Measurements from ENCODE around the gene XXYLT1. TPM values are rescaled to one million over a fixed set of nuclear protein-coding genes. Genes with fewer than 3 reads are reported as not detected.

Gene XXYLT1
- total and polyA plus RNA-seq, 2 of the 8 experiments (the other 6 are each of a cell fraction or from before 2014, with no cell fraction given), result 18.9 to 23.8 TPM

GRCh38 chr3:195083659-195084058 lies 187.3 kb downstream of the XXYLT1 start:
- FAIRE-seq (no peak), DNase-seq (ENCODE audit: low read depth in 1 of 2, low spot score in 2 of 2) (no peak)
- Histone ChIP-seq H3K14ac (ENCODE audit: insufficient read length) (no peak overlapping the region), H3K9ac (replicated peaks in 1 of 4; ENCODE audit: extremely low read depth in 1 of 4, low read depth in 3 of 4, low read length in 3 of 4) (no peak overlapping the region), H2AK5ac (ENCODE audit: low read depth, low read length) (no peak overlapping the region), H4K5ac (ENCODE audit: insufficient read length, low read depth, low read length) (no peak overlapping the region), H3K18ac (ENCODE audit: extremely low read depth, low read length) (no peak overlapping the region), H3K4ac (replicated peaks; ENCODE audit: insufficient read length, low read depth, low read length) (no peak overlapping the region), H3K27ac (ENCODE audit: low read depth, low read length) (no peak overlapping the region), H3K79me1 (ENCODE audit: low read depth, low read length) (peaks cover 4% of the 10 kb centered on the region), H4K91ac (replicated peaks; ENCODE audit: insufficient read length, low read length) (no peak overlapping the region), H3K23ac (ENCODE audit: insufficient read length) (no peak overlapping the region), H3K27me3 (replicated peaks in 1 of 4; ENCODE audit: control insufficient read depth in 3 of 4, extremely low read depth in 1 of 4, insufficient read depth in 3 of 4, low read length in 3 of 4) (no peaks in the 10 kb centered on the region; a peak in 1 of 7 replicates), H3K79me2 (ENCODE audit: control insufficient read depth in 1 of 2, insufficient read depth in 2 of 2, low read length in 2 of 2) (peaks cover 0 to 2% of the 10 kb centered on the region in 2 experiments; a peak in 1 of 4 replicates), H3K56ac (replicated peaks; ENCODE audit: insufficient read length, low read depth, low read length) (no peak overlapping the region), H2AFZ (ENCODE audit: low read length) (no peak overlapping the region), H2BK12ac (ENCODE audit: low read depth, low read length) (no peak overlapping the region), H2BK5ac (ENCODE audit: low read depth, low read length) (no peak overlapping the region), H3K9me3 (ENCODE audit: insufficient read depth in 2 of 2, low read depth in 1 of 2, low read length in 1 of 2) (no peaks in the 10 kb centered on the region), H3K4me1 (replicated peaks in 1 of 4; ENCODE audit: control insufficient read depth in 3 of 4, insufficient read depth in 4 of 4, low read length in 3 of 4) (peaks cover 0 to 30% (median 17%) of the 10 kb centered on the region in 4 experiments; a peak in 6 of 7 replicates), H4K20me1 (replicated peaks in 1 of 2; ENCODE audit: control insufficient read depth in 1 of 2, insufficient read depth in 2 of 2, low read length in 2 of 2) (peaks cover 1 to 4% of the 10 kb centered on the region in 2 experiments), H2BK20ac (ENCODE audit: low read length) (no peak overlapping the region), H3K4me2 (ENCODE audit: insufficient read depth in 1 of 2, low read depth in 2 of 2, low read length in 2 of 2) (no peak overlapping the region), H4K8ac (ENCODE audit: extremely low read depth, insufficient read depth, low read length) (no peak overlapping the region), H3K23me2 (ENCODE audit: low read depth, low read length) (no peaks in the 10 kb centered on the region), H3K36me3 (ENCODE audit: control insufficient read depth in 2 of 4, insufficient read depth in 4 of 4, low read length in 3 of 4) (no peaks in the 10 kb centered on the region), H2BK120ac (replicated peaks; ENCODE audit: low read depth, low read length) (no peak overlapping the region), H3K4me3 (ENCODE audit: extremely low read depth in 1 of 4, insufficient read depth in 2 of 4, low read depth in 3 of 4, low read length in 4 of 4) (no peak overlapping the region), H2BK15ac (ENCODE audit: low read length) (no peak overlapping the region)
- 89% methylated on average over 13 of the region's 15 CpGs; no CpG with 5 or more reads in 1 of the 2 experiments for WGBS, 2 experiments (ENCODE audit: extremely low coverage in 1 of 2, insufficient coverage in 1 of 2, insufficient read length in 1 of 2, insufficient replicate concordance in 2 of 2, low coverage in 1 of 2, low lambda C conversion rate in 2 of 2, missing lambda C conversion rate in 1 of 2)
- TF ChIP-seq POU5F1 (IDR thresholded peaks at IDR 0.05; ENCODE audit: low read depth, low read length) (no peak), ZNF274 (IDR thresholded peaks at IDR 0.05; ENCODE audit: borderline replicate concordance, extremely low read depth, low read length) (no peak), ASH2L (IDR thresholded peaks at IDR 0.05; ENCODE audit: low read length) (no peak), SUZ12 (IDR thresholded peaks at IDR 0.05; ENCODE audit: low read length) (no peak)
- POLR2A ChIA-PET (ENCODE audit: partially characterized antibody), result interaction anchor here (0.6 kb wide), 2 partner anchors 9 to 83 kb away, joined by 3 read pairs; no protein-coding TSS in a partner anchor
- CTCF ChIA-PET (ENCODE audit: partially characterized antibody), result interaction anchor here (0.6 to 1.1 kb wide), 4 partner anchors 16 to 514 kb away, joined by 3 to 4 read pairs (median 3); no protein-coding TSS in a partner anchor
